ENCODE measurements around the gene ZNF524. TPM values are rescaled to one million over a fixed set of nuclear protein-coding genes. Genes with fewer than 3 reads are reported as not detected.

ZNF524 gene
- total and polyA plus RNA-seq, 9 of the 15 experiments (the other 6 are each of a cell fraction or from before 2014, with no cell fraction given) = 0.08 to 15.6 (median 2.9) TPM

DNA sequence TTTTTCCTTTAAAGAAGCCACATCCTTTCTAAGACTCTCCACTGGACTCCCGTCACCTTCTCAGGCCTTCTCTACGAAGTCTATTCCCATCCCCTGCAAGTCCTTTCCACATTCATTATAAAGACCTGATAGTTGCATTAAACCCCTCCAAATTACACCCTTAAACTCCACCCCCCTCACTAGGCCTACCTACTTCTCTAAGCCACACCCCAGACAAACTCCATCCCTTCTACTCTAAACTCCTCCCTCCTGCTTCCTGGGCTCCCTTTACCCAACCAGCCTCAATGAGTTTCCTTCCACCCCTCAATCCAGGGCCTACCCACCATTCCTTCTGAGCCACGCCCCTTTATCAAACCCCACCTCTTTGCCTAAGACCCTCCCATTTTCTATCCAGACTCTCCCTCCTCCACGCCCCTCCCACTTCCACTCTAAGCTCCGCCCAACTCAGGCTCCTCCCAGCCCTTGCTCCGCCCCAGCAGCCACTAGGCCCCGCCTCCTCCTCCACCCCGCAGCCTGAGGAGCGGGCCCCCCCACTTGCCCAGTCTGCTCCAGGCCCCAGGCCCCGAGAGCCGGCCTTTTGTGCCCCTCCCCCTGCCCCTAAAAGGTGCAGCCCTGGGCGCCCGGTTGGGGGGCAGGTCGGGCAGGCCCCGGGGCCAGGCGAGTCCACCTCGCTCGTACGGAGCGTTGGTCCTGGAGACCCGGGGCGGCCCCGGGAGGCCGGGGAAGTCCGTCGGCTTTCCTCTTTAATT is 1.2 kb upstream of the ZNF524 start (continued):
- no peak for TF ChIP-seq ZNF644 (tag; IDR thresholded peaks at IDR 0.05; ENCODE audit: low read depth)
- no peak for TF ChIP-seq NFATC3 (IDR thresholded peaks at IDR 0.05)
- peak; percentile 42; the same call in 1 of the 2 replicates for TF ChIP-seq EHMT2 (IDR thresholded peaks at IDR 0.05)
- TF ChIP-seq RB1 (IDR thresholded peaks at IDR 0.05; ENCODE audit: low read depth) = no peak; the same call in 1 of the 2 replicates
- peak; percentile 49 for TF ChIP-seq HMGN3 (IDR thresholded peaks at IDR 0.05; ENCODE audit: borderline replicate concordance, extremely low read depth, insufficient read length, low read depth, low read length)
- no peak for TF ChIP-seq PTBP1 (IDR thresholded peaks at IDR 0.05; ENCODE audit: low read depth, low read length)
- TF ChIP-seq NCOR1 (IDR thresholded peaks at IDR 0.05) = no peak
- TF ChIP-seq, protein P1, sequence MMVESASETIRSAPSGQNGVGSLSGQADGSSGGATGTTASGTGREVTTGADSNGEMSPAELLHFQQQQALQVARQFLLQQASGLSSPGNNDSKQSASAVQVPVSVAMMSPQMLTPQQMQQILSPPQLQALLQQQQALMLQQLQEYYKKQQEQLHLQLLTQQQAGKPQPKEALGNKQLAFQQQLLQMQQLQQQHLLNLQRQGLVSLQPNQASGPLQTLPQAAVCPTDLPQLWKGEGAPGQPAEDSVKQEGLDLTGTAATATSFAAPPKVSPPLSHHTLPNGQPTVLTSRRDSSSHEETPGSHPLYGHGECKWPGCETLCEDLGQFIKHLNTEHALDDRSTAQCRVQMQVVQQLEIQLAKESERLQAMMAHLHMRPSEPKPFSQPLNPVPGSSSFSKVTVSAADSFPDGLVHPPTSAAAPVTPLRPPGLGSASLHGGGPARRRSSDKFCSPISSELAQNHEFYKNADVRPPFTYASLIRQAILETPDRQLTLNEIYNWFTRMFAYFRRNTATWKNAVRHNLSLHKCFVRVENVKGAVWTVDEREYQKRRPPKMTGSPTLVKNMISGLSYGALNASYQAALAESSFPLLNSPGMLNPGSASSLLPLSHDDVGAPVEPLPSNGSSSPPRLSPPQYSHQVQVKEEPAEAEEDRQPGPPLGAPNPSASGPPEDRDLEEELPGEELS (CRISPR knock-in tag; IDR thresholded peaks at IDR 0.05; ENCODE audit: borderline replicate concordance) = no peak
- no peak for TF ChIP-seq NFYB (IDR thresholded peaks at IDR 0.05; ENCODE audit: extremely low read depth, insufficient read length)
- TF ChIP-seq SIX5 (IDR thresholded peaks at IDR 0.05; ENCODE audit: borderline replicate concordance in 1 of 2, insufficient read depth in 1 of 2, low read depth in 1 of 2, low read length in 2 of 2) = 0 out of 4 replicates have a peak, but pooled peaks of 1 of the 2 experiments have one; percentile 7
- peak; percentile 56; the same call in 1 of the 2 replicates for TF ChIP-seq TCF7L2 (IDR thresholded peaks at IDR 0.05; ENCODE audit: low read depth, low read length)
- TF ChIP-seq NONO (IDR thresholded peaks at IDR 0.05; ENCODE audit: low read depth in 2 of 2, low read length in 1 of 2) = peak; percentile 51 to 78; a peak in 3 of 4 replicates
- peak; percentile 86 for TF ChIP-seq LARP7 (IDR thresholded peaks at IDR 0.05)
- TF ChIP-seq RBM15 (IDR thresholded peaks at IDR 0.05; ENCODE audit: insufficient read depth, low read length) = no peak
- peak; percentile 42 for TF ChIP-seq KDM5B (IDR thresholded peaks at IDR 0.05; ENCODE audit: insufficient replicate concordance, low read depth, low read length)
- TF ChIP-seq, protein P2, sequence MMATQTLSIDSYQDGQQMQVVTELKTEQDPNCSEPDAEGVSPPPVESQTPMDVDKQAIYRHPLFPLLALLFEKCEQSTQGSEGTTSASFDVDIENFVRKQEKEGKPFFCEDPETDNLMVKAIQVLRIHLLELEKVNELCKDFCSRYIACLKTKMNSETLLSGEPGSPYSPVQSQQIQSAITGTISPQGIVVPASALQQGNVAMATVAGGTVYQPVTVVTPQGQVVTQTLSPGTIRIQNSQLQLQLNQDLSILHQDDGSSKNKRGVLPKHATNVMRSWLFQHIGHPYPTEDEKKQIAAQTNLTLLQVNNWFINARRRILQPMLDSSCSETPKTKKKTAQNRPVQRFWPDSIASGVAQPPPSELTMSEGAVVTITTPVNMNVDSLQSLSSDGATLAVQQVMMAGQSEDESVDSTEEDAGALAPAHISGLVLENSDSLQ (IDR thresholded peaks at IDR 0.05) = 0 out of 2 replicates have a peak, but pooled peaks have one; percentile 24
- TF ChIP-seq, protein P3, sequence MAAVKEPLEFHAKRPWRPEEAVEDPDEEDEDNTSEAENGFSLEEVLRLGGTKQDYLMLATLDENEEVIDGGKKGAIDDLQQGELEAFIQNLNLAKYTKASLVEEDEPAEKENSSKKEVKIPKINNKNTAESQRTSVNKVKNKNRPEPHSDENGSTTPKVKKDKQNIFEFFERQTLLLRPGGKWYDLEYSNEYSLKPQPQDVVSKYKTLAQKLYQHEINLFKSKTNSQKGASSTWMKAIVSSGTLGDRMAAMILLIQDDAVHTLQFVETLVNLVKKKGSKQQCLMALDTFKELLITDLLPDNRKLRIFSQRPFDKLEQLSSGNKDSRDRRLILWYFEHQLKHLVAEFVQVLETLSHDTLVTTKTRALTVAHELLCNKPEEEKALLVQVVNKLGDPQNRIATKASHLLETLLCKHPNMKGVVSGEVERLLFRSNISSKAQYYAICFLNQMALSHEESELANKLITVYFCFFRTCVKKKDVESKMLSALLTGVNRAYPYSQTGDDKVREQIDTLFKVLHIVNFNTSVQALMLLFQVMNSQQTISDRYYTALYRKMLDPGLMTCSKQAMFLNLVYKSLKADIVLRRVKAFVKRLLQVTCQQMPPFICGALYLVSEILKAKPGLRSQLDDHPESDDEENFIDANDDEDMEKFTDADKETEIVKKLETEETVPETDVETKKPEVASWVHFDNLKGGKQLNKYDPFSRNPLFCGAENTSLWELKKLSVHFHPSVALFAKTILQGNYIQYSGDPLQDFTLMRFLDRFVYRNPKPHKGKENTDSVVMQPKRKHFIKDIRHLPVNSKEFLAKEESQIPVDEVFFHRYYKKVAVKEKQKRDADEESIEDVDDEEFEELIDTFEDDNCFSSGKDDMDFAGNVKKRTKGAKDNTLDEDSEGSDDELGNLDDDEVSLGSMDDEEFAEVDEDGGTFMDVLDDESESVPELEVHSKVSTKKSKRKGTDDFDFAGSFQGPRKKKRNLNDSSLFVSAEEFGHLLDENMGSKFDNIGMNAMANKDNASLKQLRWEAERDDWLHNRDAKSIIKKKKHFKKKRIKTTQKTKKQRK (IDR thresholded peaks at IDR 0.05; ENCODE audit: borderline replicate concordance, low read depth, low read length) = no peak
- no peak for TF ChIP-seq NFRKB (IDR thresholded peaks at IDR 0.05; ENCODE audit: low read depth)
- TF ChIP-seq, protein P4, sequence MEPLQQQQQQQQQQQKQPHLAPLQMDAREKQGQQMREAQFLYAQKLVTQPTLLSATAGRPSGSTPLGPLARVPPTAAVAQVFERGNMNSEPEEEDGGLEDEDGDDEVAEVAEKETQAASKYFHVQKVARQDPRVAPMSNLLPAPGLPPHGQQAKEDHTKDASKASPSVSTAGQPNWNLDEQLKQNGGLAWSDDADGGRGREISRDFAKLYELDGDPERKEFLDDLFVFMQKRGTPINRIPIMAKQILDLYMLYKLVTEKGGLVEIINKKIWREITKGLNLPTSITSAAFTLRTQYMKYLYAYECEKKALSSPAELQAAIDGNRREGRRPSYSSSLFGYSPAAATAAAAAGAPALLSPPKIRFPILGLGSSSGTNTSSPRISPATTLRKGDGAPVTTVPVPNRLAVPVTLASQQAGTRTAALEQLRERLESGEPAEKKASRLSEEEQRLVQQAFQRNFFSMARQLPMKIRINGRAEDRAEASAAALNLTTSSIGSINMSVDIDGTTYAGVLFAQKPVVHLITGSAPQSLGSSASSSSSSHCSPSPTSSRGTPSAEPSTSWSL (CRISPR knock-in tag; IDR thresholded peaks at IDR 0.05; ENCODE audit: borderline replicate concordance) = no peak
- TF ChIP-seq POLR2A (conservative IDR thresholded peaks at IDR 0.05) = peak; percentile 88
